GM12874 (cell line): Measurements from ENCODE around the gene ZNF804B.

ENCODE experiments used
- TF ChIP-seq, protein P1 (sequence below): IDR thresholded peaks from 2 replicates; pipeline ENCODE4 v1.5.1; 2011; ENCODE audit warnings: low read depth, mild to moderate bottlenecking, control low read depth, low read length, moderate library complexity; ENCODE audit not compliant: insufficient read depth

ZNF804B gene

DNA sequence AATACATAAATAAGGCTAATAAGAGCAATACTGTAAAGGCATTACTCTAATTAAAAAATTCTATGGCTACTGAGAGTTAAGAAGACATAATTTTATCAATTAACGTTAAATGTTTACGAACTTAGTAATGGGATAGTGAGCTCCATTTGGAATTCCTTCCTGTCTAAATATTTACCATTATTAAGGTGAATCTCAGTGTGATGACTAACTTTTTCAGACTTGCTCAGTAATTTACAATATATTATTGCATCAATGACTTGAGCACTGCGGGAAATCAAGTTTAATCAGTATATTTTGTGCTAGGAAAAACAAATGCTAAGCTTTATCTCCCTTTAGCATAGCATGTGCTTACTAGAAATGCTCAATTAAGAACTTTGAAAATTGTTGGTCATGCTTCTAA lies 318.5 kb downstream of the ZNF804B start:
- TF ChIP-seq, protein P1, sequence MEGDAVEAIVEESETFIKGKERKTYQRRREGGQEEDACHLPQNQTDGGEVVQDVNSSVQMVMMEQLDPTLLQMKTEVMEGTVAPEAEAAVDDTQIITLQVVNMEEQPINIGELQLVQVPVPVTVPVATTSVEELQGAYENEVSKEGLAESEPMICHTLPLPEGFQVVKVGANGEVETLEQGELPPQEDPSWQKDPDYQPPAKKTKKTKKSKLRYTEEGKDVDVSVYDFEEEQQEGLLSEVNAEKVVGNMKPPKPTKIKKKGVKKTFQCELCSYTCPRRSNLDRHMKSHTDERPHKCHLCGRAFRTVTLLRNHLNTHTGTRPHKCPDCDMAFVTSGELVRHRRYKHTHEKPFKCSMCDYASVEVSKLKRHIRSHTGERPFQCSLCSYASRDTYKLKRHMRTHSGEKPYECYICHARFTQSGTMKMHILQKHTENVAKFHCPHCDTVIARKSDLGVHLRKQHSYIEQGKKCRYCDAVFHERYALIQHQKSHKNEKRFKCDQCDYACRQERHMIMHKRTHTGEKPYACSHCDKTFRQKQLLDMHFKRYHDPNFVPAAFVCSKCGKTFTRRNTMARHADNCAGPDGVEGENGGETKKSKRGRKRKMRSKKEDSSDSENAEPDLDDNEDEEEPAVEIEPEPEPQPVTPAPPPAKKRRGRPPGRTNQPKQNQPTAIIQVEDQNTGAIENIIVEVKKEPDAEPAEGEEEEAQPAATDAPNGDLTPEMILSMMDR = no peak

DNA sequence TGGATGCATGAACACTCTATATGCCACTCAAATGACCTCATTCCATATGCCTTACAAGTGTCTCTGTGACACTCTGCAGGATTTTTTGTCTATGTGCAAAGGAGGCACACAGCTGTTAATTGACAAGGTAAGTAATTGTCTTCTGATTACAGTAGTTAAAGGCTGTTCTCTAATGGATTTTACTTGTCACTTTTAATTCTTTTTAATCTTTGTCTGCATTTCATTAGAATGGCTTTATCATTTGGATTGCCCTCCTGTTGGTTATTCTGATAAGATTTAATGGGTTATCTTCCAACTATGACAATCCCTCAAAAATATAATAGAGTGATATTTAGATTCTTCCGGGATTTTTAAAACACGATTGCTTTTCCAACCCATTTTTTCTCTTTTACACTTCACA lies 326.1 kb downstream of the ZNF804B start:
- TF ChIP-seq, protein P1 = no peak

DNA sequence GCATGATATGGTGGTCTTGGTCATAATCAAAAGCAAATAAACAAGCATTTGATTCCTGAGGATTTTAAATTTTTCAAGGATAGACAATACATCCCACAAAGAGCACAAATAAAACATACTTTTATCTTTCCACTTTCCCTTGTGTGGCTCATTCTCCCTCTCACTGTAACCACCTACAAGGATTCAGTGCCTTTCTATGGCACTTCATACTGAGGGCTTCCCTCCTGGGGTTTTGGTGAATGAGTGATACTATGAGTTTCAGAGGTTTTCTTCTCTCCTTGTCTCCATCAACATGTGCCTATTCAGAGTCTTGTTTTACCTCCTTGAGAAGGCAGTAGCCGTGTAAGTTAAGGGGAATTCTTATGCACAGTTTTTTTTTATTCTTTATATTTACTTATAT lies 332.1 kb downstream of the ZNF804B start:
- TF ChIP-seq, protein P1 = no peak

DNA sequence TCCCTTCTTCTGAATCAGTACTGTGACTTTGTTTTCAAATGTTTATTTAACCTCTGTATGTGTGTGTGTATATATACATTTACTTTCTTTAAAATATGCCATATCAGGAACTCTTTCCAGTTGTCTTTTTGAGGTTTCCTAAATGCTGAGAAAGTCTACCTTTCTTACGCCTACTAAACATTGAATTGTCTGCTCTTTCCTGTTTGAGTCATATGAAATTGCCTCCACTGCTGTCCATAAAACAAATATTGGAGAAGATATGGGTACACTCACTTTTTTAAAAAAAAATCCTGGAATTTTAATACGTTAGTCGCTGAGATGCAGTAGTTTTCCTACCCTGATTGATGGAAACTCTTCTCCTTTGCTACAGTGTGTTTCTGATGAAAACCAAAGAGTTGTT lies 334.8 kb downstream of the ZNF804B start:
- TF ChIP-seq, protein P1 = no peak

DNA sequence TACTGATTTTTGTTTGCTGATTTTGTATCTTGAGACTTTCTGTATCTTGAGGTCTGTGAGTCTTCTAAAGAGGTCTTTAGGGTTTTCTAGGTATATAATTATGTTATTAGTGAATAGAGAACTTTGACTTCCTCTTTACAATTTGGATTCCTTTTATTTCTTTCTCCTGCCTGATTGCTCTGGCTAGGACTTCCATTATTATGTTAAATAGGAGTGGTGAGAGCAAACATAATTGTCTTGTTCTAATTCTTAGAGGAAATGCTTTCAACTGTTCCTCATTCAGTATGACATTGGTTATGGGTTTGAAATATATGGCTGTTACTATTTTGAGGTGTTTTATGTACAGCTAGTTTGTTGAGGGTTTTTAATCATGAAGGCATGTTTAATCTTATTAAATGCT lies 344.1 kb downstream of the ZNF804B start:
- TF ChIP-seq, protein P1 = no peak

DNA sequence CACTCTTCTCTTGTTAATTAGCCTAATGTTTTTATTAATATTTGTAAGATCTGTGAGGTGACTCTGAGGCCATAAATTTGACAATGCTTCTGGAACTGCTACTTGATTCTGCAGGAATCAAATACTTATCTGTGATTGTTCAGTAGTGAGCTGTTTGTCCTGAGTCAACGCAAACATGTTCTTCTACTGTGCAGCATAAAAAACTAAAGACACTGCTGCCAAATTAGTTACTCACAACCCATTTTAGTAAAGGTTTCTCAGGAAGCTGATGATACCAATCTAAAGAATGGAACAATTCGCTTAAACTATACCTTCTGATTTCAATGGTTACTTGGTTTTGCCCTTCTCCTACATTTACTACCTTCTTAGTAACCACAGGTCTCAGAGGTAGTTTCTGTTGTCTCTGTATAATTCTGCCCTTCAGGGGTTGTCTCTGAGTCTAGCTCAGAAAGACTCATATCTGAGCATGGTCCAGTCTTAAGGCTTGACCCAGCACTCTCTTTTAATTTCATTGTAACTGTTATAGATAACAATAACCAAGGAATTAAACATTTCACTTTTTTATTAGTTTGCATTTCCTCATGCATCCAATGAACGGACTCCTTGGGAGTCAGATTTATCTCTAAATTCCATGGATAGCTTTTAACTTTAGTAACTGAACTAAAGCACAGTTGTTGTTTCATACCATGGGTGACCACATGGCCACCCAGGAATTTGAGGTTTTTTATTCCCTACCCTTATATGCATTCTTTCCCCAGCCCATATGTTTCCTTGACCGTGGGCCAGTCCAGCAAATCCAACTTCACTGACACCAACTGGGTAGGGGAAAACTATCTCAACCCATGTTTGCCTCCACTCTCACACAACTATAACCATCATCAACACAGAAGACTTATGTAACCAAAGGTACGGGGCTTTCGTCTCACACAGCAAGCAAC lies 345.5 kb downstream of the ZNF804B start:
- TF ChIP-seq, protein P1 = no peak

DNA sequence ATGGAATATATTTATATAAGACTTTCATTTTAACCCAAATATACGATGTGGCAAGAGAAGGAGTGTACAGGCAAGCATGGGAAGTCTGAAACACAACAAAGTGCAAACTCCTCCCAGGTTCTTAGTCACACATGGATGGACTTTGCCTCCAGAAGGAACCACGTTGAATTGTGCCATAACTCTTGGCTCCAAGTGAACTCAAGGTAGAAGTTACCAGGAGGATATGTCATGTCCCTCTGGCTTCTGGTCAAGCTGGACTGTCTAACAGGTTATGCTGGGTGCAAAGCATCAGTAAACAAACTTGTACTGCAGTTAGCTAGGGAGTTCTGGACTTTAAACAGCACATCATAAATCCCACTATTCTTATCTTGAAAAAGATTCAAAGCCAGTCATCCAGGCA lies 364.4 kb downstream of the ZNF804B start:
- TF ChIP-seq, protein P1 = no peak
